GM23338 (cell line): ENCODE data around the gene BRI3. TPM values are rescaled to one million over a fixed set of nuclear protein-coding genes. Genes with fewer than 3 reads are reported as not detected.

Source experiments
- ATAC-seq: fragments of 200-7000 bp; cut with Tn5 transposase; 3 replicates; pipeline ENCODE4 v1.9.1; 2020
- DNase-seq: peaks from one replicate; pipeline ENCODE4 v3.0.0-alpha.2; 2015; ENCODE audit warnings: low spot score
- H2AFZ ChIP-seq: fragments of 200-600 bp; sonication (generic); 2 replicates; pipeline ENCODE4 v1.8.0; 2016; ENCODE audit warnings: antibody characterized with exemption, mild to moderate bottlenecking, moderate library complexity
- H3F3A ChIP-seq: fragments of 200-600 bp; sonication (generic); replicated peaks from 2 replicates; pipeline ENCODE4 v1.8.0; 2017; ENCODE audit warnings: antibody characterized with exemption, mixed run types, low read depth
- H3K27ac ChIP-seq: fragments of 200-600 bp; sonication (generic); 2 replicates; pipeline ENCODE4 v1.6.1; 2016; ENCODE audit warnings: low read depth
- H3K27me3 ChIP-seq: fragments of 200-600 bp; sonication (generic); 2 replicates; pipeline ENCODE4 v1.8.0; 2016; ENCODE audit warnings: mild to moderate bottlenecking, mixed run types, moderate library complexity; ENCODE audit not compliant: insufficient read depth
- H3K36me3 ChIP-seq: fragments of 200-600 bp; sonication (generic); 2 replicates; pipeline ENCODE4 v1.8.0; 2016; ENCODE audit warnings: mild to moderate bottlenecking; ENCODE audit not compliant: insufficient read depth
- H3K4me1 ChIP-seq: fragments of 200-600 bp; sonication (generic); 2 replicates; pipeline ENCODE4 v1.8.0; 2016; ENCODE audit warnings: mild to moderate bottlenecking, moderate library complexity; ENCODE audit not compliant: insufficient read depth
- H3K4me2 ChIP-seq: fragments of 200-600 bp; sonication (generic); 2 replicates; pipeline ENCODE4 v1.7.1; 2017; ENCODE audit warnings: mixed run types
- H3K4me3 ChIP-seq: fragments of 200-600 bp; sonication (generic); 2 replicates; pipeline ENCODE4 v1.6.1; 2016; ENCODE audit warnings: mixed run types
- H3K79me2 ChIP-seq: fragments of 200-600 bp; sonication (generic); replicated peaks from 2 replicates; pipeline ENCODE4 v1.8.0; 2017; ENCODE audit warnings: mild to moderate bottlenecking; ENCODE audit not compliant: insufficient read depth
- H3K9me2 ChIP-seq: fragments of 200-600 bp; sonication (generic); 2 replicates; pipeline ENCODE4 v1.8.0; 2017; ENCODE audit not compliant: insufficient read depth
- H4K20me1 ChIP-seq: fragments of 200-600 bp; sonication (generic); replicated peaks from 2 replicates; pipeline ENCODE4 v1.8.0; 2017; ENCODE audit warnings: mild to moderate bottlenecking; ENCODE audit not compliant: insufficient read depth
- H3K27ac Mint-ChIP-seq: 2 replicates; pipeline ENCODE4 v1.8.0; 2020; ENCODE audit warnings: inconsistent platforms, mild to moderate bottlenecking, moderate library complexity, mixed read lengths
- H3K27me3 Mint-ChIP-seq: 3 replicates; pipeline ENCODE4 v1.8.0; 2022; ENCODE audit warnings: low read depth, mild to moderate bottlenecking, moderate library complexity, mixed read lengths, inconsistent platforms; ENCODE audit not compliant: insufficient read depth, poor library complexity
- H3K36me3 Mint-ChIP-seq: 3 replicates; pipeline ENCODE4 v1.8.0; 2021; ENCODE audit warnings: low read depth, mild to moderate bottlenecking, inconsistent platforms, moderate library complexity, mixed read lengths
- H3K4me1 Mint-ChIP-seq: 3 replicates; pipeline ENCODE4 v1.8.0; 2020; ENCODE audit warnings: mild to moderate bottlenecking, inconsistent platforms, mixed read lengths
- H3K4me3 Mint-ChIP-seq: 3 replicates; pipeline ENCODE4 v1.8.0; 2021; ENCODE audit warnings: moderate library complexity, mild to moderate bottlenecking, inconsistent platforms, mixed read lengths
- H3K9me3 Mint-ChIP-seq: 3 replicates; pipeline ENCODE4 v1.8.0; 2020; ENCODE audit warnings: moderate library complexity, mild to moderate bottlenecking, inconsistent platforms, mixed read lengths
- CTCF ChIP-seq, 2 experiments: fragments of 200-600 bp in 1 of 2; sonication (generic) in 1 of 2; conservative IDR thresholded peaks; 2 replicates each; pipeline versions ENCODE4 v1.5.1 to v1.6.1; 2016 to 2017; ENCODE audit warnings: antibody characterized with exemption in 2 of 2, low read depth in 2 of 2, mild to moderate bottlenecking in 2 of 2, moderate library complexity in 1 of 2
- ZNF114 ChIP-seq: fragments of 250-450 bp; sonication (Bioruptor Pico); IDR thresholded peaks from 2 replicates; pipeline ENCODE4 v1.5.0; 2020; ENCODE audit warnings: mild to moderate bottlenecking, moderate library complexity
- ZNF331 ChIP-seq: fragments of 250-450 bp; sonication (Bioruptor Pico); IDR thresholded peaks from 2 replicates; pipeline ENCODE4 v1.5.0; 2020; ENCODE audit warnings: low read depth, mild to moderate bottlenecking, moderate library complexity
- ZNF462 ChIP-seq: fragments of 250-450 bp; sonication (Bioruptor Pico); IDR thresholded peaks from 2 replicates; pipeline ENCODE4 v1.5.0; 2020; ENCODE audit warnings: mild to moderate bottlenecking, moderate library complexity
- polyA plus RNA-seq: library from polyadenylated mRNA; unstranded; fragments of >200 nt; fragmentation: Nextera tagmentation; extraction: Ambion mirVana; gene quantifications from 2 replicates; pipeline ENCODE4 v1.2.1, GENCODE V29; 2016
- total RNA-seq: library from RNA; depleted of rRNA; stranded (reverse); fragments of >200 nt; shearing (Covaris generic); gene quantifications from 2 replicates; pipeline ENCODE4 v1.2.3, GENCODE V29; 2014

BRI3 gene
- total and polyA plus RNA-seq, 2 experiments from 2014 or later: 21.7 to 66.1 TPM

- Mint-ChIP-seq H3K27ac (peak overlapping the region; percentile 93), H3K36me3 (peaks cover 15% of the 10 kb centered on the region), H3K4me1 (peaks cover 29% of the 10 kb centered on the region), H3K9me3 (peaks cover 6% of the 10 kb centered on the region), H3K27me3 (peaks cover 4% of the 10 kb centered on the region), H3K4me3 (peak overlapping the region; percentile 9; the same call in 2 of the 3 replicates)
- no peaks in the 10 kb centered on the region for H3K9me2 ChIP-seq
- no peaks in the 10 kb centered on the region for H3F3A ChIP-seq
- peaks cover 63% of the 10 kb centered on the region for H3K79me2 ChIP-seq
- TF ChIP-seq ZNF462 (no peak), CTCF (conservative IDR thresholded peaks at IDR 0.05; ENCODE audit: low read depth in 2 of 2) (peak in 1 of 2 experiments; percentile 20; a peak in 1 of 4 replicates), ZNF114 (CRISPR knock-in tag) (no peak), ZNF331 (no peak)
- no peak overlapping the region; the same call in 1 of the 2 replicates for H3K4me3 ChIP-seq
- DNase-seq (no peak), ATAC-seq (peak; percentile 13)
- peaks cover 16% of the 10 kb centered on the region for H3K4me1 ChIP-seq
- H3K27ac ChIP-seq: peak overlapping the region; percentile 88
- H3K4me2 ChIP-seq: peak overlapping the region; percentile 69
- no peaks in the 10 kb centered on the region for H3K27me3 ChIP-seq
- no peak overlapping the region for H2AFZ ChIP-seq
- peaks cover 7% of the 10 kb centered on the region for H4K20me1 ChIP-seq
- H3K36me3 ChIP-seq: no peaks in the 10 kb centered on the region
Observed at GRCh38 chr7:98322331-98323270, 41.1 kb downstream of the BRI3 start.
